Vagina (tissue), 2 donors: ENCODE results near the gene SLC37A1.

Experiments used
- POLR2A ChIP-seq, 2 donors: fragments of 450-650 bp; IDR thresholded peaks; one replicate each; pipeline ENCODE4 v1.6.1; 2017; ENCODE audit warnings: antibody characterized with exemption in 2 of 2, mild to moderate bottlenecking in 2 of 2, moderate library complexity in 2 of 2
- TF ChIP-seq, protein P1 (sequence below), 3 experiments: fragments of 450-650 bp in 2 of 3; fragments of 200-600 bp in 1 of 3; sonication (generic) in 1 of 3; IDR thresholded peaks; one replicate each; pipeline ENCODE4 v1.5.1; 2017 to 2019; ENCODE audit warnings: antibody characterized with exemption in 3 of 3, mild to moderate bottlenecking in 2 of 3, moderate library complexity in 2 of 3

DNA sequence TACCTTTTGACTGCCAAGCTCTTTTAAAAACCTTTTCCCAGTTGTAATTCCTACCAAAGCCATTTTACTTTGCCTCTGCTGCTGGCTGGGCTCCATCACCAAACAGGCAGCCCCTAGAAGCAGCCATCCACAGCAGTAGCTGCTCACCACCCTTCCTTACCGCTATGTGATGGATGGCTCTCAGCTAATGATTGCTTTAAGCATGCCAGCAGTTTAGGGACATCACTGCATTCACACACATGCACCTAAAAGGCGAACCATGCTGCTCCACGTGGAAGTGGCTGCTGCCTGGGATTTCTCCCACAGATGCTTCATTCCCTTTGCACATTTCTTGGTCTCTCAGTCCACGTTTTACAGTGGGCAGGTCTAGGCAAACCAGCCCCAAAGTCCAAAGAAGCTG is 93.5 kb downstream of the SLC37A1 start:
- TF ChIP-seq, protein P1, sequence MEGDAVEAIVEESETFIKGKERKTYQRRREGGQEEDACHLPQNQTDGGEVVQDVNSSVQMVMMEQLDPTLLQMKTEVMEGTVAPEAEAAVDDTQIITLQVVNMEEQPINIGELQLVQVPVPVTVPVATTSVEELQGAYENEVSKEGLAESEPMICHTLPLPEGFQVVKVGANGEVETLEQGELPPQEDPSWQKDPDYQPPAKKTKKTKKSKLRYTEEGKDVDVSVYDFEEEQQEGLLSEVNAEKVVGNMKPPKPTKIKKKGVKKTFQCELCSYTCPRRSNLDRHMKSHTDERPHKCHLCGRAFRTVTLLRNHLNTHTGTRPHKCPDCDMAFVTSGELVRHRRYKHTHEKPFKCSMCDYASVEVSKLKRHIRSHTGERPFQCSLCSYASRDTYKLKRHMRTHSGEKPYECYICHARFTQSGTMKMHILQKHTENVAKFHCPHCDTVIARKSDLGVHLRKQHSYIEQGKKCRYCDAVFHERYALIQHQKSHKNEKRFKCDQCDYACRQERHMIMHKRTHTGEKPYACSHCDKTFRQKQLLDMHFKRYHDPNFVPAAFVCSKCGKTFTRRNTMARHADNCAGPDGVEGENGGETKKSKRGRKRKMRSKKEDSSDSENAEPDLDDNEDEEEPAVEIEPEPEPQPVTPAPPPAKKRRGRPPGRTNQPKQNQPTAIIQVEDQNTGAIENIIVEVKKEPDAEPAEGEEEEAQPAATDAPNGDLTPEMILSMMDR (IDR thresholded peaks at IDR 0.05) = no peak
- no peak for TF ChIP-seq POLR2A (IDR thresholded peaks at IDR 0.05)
